NCI-H187 (cell line): Measurements from ENCODE around the gene UBASH3A.

Experiments
- DNase-seq, 2 experiments: peaks; one replicate each; lab custom pipeline; 2025; lab: John Stamatoyannopoulos, UW

Gene UBASH3A

DNA sequence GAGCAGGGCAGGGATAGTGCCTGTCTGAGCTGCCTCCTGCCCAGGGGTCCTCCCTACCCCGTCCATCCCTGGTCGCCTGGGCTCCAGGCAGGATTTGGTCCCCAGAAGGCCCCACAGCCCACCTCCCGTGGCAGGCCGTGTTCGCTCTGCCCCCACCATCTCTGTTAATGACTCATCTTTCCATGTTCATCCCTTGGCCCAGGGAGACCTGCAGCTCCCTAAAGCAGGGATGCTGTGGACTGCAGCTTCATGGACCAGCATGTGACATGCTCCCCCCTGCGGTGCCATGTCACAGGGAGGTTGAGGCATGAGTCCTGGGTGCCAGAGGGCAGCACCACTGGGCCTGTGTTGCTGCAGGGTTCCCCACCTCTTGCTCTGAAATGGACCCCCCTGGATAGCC lies 26.8 kb downstream of the UBASH3A start:
- DNase-seq, result no peak

DNA sequence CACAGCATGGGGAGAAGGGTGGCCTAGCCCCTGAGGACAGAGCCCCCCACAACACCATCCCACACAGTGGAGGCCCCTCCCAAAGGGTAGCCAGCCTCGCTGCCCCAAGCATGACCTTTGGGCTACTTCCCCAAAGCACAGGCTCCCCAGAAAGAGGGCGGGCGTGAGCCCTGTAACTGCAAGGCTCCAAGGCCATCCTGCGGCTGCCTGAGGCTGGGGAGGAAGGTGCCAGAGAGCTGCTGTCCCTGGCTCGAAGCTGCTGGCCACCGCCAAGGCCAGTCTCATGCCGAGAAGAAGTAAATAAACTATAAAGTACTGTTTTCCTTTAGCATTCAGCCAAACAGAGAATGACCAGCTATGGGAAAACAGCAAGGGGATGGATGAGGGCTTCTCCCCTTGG lies 27.5 kb downstream of the UBASH3A start:
- no peak for DNase-seq

DNA sequence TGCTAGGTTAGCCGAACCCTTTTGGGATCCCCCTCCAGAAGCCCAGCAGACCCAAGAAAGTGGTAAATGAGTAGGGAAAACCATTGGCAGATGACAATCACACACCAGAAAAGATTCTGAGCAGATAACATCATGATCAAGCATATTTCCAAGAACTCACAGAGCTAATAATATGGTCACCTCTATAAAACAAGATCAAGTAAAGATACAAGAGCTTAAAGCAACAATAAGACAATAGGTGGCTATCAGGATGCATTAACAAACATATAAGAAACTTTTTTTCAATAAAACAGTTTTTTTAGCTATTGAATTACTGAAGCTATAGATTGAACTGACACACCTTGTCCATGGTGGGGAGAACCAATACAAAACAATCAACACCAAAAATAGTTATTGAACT lies 29.0 kb downstream of the UBASH3A start:
- no peak for DNase-seq

DNA sequence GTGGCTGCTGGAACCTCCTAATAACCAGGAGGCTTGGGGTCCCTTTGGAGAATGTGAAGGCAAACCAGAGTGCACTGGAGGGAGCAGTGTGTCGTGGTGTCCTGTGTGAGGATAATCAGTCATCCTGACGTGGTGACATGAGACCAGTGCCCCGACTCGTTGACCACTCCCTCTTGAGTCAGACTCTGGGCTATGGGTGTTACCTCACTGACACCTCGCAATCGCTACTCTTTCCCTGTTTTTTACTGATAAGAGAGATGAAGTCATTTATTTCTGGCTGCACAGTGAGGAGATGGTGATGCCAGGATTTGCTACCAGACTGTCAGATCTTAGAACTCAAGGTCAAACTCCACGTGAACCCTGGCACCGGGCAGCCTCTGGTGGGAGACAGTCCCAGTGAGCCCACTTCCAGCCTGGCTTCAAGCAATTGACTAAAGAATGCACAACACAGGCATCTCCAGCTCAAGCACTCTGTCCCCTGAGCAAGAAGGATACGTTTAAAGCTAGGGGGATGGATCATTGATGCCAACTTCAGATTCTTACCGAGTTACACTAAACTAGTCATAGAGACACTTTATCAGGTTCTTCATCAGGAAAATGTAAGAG lies 30.3 kb downstream of the UBASH3A start:
- DNase-seq, result no peak

DNA sequence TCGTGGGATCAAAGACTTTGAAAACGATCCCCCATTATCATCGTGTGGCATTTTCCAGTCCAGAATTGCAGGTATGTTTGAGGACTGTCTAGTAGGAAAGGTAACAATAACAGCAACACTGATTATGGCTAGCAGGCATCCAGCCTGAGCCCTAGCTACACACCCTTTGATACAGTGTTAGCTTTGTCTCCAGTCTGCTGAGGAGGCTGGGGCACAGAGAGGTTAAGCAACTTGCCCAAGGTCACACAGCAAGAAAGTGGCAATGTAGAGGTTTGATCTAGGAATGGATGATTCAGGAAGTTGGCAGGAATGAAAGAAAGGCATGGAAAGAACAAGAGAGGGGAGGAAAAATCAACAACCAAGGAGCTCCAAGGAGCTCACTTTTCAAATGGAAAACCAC lies 31.2 kb downstream of the UBASH3A start:
- no peak for DNase-seq

DNA sequence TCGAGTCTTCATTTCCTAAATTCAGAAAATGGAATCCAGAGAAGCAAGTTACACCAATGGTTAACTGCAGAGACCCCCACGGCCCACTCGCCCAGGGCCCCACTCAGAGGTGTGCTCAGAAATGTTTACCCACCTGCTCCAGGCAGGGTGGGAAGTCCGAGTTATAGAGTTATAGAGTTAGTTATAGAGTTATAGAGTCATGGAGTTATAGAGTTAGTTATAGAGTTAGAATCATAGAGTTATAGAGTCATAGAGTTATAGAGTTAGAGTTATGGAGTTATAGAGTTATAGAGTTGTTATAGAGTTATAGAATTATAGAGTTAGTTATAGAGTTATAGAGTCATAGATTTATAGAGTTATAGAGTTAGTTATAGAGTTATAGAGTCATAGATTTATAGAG lies 31.7 kb downstream of the UBASH3A start:
- no peak for DNase-seq

DNA sequence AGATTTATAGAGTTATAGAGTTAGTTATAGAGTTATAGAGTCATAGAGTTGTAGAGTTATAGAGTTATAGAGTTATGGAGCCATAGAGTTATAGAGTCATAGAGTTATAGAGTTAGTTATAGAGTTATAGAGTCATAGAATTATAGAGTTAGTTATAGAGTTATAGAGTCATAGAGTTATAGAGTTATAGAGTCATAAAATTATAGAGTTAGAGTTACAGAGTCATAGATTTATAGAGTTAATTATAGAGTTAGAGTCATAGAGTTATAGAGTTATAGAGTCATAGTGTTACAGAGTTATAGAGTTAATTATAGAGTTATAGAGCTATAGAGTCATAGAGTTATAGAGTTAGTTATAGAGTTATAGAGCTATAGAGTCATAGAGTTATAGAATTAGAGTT lies 32.1 kb downstream of the UBASH3A start:
- DNase-seq, result no peak

DNA sequence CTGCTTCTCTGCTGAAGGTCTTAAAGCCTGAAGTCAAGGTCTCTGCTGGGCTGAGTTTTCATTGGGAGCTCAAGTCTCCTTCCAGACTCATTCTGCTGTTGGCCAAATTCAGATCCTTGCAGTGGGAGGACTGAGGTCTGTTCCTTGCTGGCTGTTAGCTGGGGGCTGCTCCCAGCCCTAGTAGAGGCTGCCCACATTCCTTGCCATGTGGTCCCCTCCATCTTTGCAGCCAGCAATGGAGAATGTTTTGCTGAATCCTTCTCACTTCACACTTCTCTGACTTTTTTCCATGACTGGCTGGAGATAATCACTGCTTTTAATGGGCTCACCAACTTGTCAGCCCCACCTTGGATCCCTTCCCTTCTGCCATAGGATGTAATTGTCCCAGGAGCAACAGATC lies 33.2 kb downstream of the UBASH3A start:
- no peak for DNase-seq

DNA sequence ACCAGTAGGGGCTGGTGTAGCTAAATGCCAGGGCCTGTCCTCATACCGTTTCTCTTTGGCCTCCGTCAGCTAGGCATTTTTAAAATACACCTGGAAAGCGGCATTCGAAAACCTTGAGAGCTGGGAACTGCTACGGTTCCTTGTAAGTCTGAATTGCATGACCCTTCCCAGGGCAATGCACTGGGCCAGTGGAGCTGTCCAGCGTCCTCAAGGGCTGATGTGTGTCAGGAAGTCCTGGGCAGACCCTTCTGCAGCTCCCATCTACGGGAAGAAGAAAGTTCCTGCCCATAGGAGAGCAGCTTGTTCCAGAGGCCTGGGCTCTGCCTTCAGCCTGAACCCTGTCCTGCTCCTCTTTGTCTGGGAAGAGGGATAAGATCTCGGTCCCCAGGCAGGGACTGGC lies 34.1 kb downstream of the UBASH3A start:
- DNase-seq, result no peak

DNA sequence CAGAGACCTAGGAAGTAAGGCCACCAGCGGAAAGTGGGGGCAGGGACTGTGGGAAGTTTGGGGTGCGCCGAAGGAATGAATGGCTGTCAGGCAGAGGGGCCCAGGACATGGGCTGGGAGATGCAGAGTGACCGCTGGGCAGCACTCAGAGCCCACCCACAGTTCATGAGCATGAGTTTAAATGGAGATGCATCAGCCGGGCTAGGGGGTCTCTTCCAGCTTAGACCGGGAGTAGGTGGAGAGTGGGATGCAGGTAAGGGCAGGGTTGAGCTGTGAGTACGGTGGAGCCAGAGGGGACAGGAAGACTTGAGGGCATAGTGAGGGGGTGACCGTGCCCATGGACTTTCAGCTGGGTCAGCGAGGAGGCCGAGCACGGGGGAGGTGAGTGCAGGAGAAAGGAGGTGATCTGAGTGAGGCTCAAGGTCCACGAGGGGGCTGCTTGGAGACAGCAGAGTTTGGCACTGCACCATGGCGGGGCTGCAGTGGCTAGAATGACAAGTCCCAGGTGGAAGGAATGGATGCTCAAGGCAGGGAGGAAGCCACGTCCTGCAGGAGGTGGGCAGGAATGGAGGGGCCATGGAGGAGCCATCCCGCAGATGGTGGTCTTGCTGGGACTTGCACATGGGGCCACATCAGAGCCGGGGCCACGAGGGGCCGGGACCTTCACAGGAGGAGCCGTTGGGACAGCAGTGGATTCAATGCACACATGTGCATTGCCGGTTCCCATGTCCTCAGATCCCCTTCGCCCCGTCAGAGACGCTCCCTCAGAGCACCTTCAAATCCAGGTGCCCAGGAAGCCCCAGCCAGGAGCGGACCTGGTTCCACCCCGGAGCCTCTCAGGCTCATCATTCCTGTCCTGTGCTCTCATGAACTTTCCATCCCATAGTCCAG lies 34.9 kb downstream of the UBASH3A start:
- no peak for DNase-seq

DNA sequence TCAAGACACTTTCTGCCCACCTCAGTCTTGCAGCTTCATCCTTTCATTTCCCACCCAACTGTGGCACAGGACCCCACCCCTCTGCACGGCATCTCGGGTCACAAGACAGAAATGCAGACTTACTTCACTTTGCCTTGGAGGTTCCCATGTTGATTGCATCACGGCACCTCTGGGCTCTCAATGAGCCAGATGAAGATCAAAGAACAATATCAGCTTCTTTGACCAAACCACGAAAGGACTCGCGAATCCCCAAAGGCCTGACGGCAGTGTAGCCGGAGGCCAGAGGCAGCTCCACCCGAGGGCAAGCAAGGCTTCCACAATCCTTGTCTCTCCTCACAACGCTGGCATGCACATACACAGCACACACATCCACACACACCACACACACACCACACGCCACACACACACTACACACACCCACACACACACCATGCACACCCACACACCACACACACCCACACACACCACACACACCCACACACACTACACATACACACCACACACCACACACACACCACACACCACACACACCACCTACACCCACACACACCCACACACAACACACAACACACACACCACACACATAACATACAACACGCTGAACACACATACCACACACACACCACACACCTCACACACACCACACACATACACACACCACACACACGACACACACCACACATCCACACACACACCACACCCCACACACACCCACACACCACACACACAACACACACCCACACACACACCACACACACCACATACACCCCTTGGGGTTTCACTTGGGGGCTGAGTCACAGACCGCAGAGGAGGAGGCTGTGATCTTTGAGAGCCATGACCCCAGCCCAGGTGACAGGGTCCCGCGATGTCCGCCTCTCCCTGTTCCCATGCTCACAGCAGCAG lies 35.8 kb downstream of the UBASH3A start:
- no peak for DNase-seq

DNA sequence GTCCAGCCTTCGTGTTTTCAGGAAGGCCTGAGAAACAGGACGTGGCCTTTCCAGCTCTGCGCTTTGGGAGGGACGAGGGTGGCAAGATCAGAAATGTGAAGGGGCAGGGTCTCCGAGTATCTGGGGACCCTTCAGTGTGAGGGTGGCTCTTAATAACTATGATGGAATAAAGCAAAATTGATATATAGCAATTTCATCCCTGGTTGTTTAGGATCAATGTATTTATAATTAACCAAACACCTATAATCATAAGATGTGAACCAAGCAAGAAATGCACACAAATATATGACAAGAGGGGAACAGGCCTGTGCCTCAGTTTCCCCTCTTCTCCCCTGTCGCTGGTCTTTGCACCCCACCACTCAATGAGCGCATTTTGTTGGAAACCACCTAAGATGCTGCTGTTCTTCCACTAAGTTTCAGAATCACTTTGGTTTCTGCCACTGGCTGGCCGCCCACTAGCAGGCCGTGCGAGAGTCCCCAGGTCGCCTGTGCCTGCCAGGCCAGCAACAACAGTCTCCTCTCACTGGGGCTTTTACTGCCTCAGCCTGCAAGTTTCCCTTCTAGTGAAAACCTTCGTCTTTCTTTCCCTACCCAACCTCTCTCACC lies 36.6 kb downstream of the UBASH3A start:
- DNase-seq, result no peak

DNA sequence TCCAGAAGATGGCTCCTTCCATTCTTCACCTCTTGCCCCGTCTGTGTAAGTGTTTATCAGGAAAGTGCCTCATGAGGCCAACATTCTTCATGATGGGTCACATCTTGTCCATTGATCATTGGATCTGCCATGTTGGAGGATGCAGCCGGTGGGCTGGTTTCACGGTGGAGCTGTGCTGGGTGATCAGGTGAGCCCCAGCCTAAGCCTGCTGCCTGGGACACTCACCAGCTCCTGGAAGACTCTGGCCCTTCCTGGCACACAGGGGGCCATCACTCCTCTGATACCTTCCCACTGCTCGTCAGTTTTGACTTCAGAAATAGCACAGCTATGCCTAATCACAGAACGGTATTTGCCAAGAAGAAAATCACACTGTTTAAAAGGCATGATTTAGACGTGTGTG lies 38.3 kb downstream of the UBASH3A start:
- no peak for DNase-seq

DNA sequence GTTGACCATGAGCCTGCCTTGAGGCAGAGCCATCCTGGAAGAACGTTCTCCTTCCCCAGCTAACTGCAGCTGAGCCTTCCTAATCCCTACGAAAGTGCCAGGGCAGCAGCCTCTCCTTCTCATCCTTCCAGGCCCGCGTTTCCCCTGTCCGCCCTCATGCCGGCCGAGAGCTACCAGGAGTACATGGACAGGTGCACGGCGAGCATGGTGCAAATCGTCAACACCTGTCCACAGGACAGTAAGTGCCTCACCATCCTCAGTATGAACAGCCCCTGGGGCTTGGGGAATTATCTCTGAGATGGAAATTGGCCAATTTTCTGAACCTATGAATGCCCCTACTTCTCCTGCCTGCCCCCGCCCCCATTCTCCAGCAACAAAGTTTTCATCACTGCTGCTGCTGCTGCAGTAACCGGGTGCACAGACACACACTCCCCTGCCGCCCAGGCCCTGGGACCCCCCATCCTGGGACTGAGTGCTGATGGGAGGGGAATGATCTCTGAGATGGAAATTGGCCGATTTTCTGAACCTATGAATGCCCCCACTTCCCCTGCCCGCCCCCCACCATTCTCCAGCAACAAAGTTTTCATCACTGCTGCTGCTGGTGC lies 39.6 kb downstream of the UBASH3A start:
- no peak for DNase-seq

DNA sequence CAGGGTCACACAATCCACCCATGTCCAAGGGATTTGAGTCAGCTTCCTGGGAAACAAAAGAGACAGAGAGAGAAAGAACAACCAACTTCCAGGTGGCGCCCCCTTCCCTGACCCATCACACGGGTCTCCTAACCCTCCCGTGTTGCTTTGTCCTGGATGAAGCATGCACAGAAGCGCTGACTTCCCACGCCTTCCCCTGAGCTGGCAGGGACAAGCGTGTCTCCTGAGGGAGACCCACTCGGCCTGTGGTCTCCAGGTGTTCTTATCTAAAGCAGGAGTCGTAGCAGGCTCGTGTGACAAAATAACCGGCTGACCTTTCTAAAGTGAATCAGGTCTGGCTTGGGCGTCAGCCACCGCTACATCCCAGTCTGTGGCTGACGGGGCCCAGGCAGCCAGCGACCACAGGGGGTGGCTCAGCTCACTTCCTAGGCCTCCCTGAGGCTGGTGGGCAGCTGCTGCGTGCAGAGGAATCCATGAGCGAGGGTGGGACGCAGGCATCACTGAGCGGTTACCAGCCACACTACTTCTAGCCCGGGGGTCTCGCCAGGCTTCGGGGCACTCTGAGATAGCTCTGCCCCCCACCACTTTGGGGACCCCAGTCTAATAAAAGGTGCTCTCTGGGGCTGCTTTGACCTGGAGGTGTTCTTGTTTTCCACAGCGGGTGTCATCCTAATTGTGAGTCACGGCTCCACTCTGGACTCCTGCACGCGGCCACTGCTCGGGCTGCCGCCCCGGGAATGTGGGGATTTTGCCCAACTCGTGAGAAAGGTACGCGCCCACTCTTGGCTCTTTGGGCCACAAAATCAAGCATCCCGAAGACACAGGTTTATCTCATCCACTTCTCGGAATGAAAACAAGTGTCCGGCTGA lies 40.4 kb downstream of the UBASH3A start:
- DNase-seq, result no peak

DNA sequence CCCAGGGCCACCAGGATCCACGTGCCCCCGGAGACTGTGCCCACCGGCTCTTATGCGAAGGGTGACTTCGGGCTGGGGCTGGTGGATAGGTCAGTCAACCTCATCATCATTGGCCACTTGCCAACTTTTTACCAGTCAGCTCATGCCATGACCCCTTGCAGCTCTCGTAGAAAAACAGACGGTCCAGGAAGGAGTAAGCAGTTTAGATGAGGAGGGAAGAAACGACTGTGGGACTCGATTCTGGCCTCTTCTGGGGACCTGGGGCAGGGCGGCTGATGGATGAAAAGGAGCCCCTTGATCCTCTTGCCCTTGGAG lies 41.0 kb downstream of the UBASH3A start:
- no peak for DNase-seq

DNA sequence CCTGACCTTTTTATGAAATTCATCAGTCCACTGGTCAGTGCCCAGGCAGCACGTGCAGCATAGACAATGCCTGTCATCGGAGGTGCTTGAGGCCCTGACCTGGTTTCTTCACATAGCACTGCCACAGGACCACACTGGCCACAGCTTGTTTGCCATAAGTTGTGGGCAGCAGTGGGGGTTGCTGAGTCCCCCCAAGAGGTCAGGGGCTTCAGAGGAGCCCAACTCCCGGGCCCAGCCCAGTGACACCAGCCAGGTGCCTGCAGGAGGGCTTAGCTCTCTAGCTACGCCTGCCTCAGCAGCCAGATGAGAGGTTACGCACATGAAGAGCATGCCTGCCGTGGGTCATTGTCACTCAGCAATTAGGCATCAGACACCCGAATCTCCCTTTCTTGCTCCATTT lies 41.6 kb downstream of the UBASH3A start:
- no peak for DNase-seq

DNA sequence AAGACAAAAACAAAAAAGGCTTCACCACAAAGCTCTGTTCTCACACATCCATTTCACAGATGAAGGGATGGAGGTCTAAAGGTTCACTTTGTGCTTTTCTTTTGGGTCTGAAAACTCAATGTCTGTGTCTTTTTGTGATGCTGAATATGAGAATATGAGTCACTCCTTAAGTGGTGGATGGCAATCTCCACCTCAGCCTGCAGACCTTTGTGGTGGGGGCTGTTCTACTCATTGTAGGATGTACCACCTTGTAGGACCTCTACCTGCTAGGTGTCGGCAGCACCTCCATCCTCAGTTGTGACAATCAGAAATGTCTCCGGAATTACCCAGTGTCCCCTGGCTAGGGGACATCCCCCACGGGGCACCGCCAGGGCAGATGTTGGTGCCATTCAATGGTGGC lies 42.8 kb downstream of the UBASH3A start:
- DNase-seq, result no peak

DNA sequence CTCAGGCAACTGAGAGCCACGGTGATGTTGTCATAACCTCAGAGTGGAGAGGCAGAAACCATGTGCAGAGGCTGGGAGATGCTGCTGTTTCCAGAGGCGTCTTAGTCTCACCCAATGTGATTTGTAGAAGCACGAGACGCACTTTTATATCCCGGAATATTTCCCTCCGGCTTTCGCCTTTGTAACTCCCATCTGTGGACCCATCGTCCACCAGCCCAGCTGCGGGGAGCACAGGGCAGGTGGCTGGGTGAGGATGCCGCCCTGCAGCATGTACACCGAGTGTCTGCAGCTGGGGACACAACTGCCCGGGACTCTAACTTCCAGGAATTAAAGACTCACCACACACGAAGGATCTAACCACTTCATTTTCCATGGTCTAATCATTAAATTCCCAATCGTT lies 43.5 kb downstream of the UBASH3A start:
- DNase-seq, result no peak

DNA sequence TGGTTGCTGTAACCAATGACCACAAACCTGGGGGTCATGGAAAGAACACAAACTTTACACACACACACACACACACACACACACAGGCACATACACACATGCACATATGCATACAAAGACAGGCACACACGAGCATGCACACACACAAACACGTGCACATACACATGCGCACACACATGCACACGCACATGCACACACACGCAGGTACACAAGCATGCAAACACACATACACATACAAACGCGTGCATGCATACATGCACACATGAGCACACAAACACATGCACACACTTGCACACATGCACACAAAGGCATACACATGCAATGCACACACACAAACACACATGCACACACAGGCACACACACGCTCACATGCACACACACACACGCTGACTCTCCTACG lies 44.0 kb downstream of the UBASH3A start:
- DNase-seq, result no peak

DNA sequence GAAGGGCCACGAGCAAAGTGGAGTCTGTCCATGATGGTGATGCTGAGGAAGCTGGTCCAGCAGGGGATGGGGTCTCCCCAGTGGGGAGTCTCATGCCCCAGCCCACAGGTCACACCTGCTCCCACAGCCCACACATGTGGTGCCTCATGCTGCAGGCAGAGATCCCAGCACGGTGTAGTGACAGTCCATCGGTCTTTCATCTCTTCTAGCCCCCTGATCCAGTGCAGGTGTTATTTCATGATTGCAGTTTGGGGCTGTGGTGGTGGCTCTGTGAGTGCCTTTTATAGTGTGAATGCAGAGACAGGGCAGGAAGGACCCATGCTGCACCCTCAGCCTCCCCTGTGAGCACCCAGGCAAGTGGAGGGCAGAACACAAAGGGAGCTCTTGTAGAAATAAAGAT lies 45.0 kb downstream of the UBASH3A start:
- DNase-seq, result no peak
